Measurements from ENCODE around the gene CD6.

Gene CD6

DNA sequence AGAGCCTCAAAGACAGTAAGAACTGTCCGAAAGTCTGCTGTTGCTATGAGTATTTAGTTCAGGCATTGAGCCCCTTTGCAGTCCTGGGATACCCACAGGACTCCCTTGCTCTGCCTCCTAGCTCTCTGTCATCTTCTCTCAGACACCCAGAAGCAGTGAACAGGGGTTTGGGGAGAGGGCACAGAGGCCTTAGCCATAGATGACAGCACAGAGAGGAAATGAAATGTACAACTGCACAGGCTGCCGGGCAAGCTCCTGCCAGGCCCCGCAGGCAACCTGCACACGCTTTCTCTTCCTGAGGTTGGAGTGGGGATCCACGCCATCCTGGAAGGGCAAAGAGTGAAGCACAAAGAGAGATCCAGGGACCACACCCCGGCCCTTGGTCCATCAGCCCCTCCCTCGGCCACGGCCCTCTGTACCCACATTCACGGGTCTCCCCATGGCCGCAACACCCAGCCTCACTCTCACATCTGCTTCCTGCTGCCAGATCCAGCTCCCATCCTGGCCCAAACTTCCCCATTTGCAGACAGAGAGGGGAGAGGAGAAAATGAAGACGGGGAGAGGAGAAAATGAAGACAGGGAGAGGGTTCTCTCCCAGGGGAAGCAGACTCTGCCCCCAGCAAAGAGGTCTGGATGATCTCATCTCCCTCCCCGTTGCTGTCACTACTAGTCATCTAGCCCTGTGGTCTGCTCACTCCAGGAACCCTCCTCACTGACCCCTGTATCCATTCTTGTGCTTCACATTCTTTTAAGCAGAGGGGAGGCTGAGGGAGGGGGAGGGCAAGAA is 40.7 kb downstream of the CD6 start:
- peak; percentile 51 for DNase-seq

DNA sequence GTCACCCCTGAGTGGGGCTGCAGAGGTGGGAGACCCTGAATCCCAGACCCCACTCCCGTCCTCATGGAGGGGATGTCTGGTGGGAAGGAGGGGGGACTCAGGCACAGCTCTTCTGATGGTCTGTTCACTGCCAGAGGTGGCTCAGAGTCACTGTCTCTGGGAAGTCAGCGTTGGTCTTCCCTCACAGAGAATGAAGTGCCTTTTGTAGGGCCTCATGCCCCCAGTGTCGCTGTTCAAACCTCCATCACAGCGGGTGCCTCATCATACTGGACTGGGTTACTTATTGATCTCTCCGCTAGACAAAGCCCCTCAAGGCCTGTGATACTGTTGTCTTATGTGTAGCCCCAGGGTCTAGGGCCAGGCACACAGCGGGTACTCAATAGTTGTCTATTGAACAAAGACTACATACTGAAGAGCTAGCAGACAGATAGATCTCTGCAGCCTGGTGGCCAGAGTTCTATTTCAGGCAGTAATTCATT is 41.3 kb downstream of the CD6 start:
- no peak for DNase-seq

DNA sequence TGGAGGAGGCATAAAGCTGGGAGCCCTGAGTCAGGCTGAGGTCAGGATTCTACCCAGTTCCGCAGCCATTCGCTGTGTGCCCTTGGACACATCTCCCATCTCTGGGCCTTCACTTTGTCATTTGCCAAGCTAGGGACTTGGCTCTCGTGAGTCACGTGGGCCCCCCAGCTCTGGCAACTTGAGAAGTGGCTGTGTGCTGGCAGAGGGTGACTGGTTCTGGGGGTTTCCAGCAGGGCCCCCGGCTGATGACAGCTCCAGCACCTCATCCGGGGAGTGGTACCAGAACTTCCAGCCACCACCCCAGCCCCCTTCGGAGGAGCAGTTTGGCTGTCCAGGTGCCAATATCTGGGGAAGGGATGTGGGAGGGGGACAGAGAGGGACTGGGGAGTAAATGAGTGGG is 46.6 kb downstream of the CD6 start:
- DNase-seq = no peak

DNA sequence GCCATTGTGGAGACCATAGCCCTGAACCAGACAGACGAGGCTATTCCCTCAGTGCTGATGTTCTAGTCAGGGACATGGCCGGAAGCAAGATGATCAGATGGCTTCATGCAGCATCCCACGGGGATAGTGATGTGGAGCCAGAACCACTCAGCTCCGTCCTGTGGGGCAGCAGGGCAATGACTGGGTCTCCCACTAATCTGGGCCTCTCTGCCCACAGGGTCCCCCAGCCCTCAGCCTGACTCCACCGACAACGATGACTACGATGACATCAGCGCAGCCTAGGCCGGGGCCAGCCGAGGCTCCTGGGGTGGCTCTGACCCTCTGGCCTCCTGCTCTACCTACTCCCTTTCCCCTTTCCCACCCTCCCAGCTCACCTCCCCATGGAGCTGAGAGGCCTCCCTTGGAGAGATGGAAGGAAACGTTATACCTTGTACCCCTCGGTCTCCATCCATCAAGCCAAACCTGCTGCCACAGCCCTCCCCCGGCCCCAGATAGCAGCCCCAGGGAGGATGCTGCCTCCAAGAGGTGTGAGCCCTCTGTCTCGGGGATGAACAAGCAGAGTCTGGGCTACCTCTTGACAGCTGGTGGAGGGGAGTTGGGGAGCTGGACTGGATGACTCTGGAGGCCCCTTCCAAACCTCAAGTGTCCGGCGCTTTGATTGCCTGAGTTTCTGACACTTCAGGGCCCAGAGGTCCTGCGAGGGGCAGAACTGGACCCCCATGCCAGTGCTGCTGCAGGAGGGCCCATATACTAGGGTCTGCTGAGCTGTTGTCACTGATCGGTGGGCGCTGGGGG is 47.8 kb downstream of the CD6 start:
- DNase-seq = no peak

DNA sequence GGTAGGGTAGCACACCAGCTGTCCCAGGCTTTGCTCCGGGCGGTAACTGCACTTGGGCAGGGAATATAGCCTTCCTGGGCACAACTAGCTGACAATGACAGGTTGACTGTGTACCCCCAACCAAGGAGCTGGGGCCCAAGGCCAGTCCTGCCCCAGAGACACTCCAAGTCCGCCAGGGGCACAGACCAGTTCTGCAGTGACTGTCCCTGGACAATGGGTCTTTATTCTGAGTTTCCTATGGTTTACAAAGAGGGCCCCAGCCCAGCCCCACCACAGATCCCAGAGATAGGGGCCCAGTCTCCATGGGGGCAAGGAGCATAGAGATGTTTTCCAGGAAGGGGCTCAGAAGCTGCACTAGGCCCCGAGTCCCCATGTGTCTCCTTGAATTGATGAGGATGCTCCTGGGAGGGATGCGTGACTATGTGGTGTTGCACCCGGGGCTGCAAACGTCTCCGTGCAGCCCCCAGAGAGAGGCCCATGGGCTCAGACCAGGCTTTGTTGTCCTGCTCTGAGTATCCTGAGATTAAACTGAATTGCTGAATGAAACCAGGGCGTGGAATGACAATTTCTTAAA is 48.4 kb downstream of the CD6 start:
- no peak for DNase-seq

DNA sequence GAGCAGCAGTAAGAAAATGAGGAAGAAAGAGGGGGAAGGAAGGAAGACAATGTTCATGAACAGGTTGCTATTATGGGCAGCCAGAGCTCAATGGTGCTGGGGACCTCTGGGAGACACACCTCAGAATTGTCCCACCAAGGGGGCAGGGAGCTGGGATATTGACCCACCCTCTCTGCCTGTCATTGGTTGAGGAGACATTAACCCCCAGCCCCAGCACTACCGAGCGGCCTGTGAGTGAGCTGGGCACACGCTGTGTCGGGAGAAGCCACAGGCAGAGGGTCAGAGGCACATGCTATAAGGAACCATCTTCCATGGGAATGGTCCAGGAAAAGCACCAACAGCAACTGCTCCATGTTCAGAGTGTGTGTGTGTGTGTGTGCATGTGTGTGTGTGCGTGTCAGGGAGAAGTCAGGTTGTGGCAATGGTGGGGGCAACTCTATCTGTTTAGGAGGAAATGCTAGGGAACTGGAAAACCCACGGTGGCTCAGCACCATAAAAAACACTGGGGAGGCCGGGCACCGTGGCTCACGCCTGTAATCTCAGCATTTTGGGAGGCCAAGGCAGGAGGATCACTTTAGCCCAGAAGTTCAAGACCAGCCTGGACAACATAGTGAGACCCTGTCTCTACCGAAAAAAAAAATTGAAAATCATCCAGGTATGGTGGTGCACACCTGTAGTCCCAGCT is 49.2 kb downstream of the CD6 start:
- DNase-seq = no peak

DNA sequence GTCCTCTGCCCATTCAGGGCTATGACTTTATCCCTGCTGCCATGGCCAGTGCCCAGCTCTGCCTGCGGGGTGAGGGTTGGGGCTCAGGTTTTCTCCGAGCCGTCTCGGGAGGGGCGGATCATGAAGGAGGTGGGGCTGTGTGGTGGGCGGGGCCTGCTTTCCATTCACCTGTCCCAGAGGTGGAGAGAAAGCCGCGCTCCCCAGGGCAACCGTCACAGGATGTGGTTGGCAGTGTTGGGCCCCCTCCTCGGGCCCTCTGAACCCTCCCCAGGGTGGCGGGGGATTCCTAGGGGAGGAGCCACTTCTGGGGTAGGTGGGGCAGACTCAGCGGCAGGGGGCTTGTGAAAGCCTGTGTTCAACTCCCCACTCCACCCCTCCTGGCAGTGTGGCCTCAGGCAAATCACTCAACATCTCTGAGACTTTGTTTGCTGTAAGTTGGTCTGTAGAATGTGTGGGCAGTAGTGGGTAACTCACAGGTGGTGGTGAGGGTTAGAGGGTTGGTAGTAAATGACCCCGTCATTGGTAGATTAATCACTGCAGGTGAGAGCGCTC is 50.3 kb downstream of the CD6 start:
- DNase-seq = no peak

DNA sequence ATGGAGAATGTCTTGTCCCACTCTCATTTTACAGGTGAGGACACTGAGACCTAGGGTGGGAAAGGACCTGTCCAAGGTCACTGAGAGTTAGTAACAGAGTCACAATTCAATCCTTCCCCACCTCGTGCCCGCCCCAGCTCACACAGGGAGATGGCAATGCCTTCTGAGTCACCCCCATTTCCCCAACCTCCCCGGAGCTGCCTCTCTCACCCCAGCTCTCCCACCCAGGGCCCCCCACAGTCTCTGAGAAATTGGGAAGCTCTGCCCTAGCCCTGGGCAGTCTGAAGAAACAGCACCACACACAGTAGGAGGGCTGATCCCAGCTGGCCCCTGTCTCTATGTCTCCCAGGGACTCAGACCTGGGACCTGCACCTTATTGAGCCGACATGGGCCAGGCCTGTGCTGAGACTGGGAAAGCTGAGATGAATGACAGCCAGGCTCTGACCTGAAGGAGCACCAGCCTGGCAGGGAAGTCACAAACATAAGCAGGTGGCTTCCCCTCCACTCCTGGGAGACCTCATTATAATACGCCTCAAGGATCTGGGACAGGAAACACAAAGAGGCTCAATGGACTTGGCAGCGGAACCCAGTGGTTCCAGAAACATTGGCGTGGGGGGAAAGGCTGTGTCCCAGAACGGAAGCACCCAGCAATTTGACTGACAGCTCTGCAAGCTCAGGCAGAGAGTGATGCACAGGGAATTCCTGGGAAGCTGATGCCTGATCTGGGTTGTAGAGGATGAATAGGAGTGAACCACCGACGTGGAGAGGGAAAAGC is 51.0 kb downstream of the CD6 start:
- DNase-seq = no peak

DNA sequence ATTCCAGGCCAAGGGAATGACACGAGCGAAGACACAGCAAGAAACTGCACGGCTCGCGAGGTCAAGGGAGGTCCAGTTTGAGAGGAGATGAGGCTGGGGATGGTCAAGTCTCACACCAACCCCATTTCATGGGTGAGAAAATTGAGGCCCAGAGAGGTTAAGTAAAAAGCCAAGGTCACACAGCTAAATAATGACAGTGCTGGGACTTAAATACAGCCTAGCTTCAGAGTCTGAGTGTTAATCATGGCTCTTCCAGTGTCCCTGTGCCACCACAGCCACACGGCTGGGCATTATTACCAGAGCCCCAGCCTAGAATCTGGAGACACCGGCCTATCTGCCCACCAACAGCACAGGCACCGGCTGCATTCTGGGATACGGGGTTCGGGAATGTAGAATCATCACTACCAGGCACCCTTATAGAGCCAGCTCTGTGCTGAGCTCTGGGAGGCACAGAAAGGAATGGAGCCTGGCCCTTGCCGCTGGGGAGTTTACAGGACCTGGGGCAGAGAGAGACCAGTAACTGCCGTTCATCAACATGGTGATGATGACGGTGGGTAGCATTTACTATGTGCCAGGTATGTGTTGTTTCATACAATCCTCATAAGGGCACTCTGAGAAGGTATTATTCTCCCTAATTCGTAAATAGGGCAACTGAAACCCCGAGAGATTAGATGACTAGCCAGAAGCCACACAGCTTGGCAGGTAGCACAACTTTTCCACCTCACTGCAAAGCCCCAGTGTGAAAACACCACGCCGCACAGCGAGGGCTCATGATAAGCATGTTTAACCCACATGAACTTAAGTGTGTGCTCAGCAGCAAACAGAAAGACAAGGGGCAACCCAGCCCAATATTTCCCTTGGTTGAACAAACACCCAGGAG is 51.8 kb downstream of the CD6 start:
- DNase-seq = no peak

DNA sequence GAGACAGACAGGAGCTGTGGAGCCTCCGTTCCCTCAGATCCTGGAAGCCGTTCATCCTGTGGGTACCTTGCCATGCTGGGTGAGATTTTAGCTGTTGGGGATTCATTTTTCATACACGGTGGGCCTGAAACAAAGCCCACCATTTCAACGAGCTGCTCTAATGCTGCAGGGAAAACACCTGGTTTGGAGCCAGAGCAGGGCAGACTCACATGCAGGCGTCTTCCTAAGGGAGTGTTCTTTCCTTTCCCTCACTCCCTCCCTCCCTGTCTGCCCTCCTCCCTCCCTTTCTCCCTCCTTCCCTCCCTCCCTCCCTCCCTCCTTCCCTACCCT is 52.5 kb downstream of the CD6 start:
- DNase-seq = no peak

DNA sequence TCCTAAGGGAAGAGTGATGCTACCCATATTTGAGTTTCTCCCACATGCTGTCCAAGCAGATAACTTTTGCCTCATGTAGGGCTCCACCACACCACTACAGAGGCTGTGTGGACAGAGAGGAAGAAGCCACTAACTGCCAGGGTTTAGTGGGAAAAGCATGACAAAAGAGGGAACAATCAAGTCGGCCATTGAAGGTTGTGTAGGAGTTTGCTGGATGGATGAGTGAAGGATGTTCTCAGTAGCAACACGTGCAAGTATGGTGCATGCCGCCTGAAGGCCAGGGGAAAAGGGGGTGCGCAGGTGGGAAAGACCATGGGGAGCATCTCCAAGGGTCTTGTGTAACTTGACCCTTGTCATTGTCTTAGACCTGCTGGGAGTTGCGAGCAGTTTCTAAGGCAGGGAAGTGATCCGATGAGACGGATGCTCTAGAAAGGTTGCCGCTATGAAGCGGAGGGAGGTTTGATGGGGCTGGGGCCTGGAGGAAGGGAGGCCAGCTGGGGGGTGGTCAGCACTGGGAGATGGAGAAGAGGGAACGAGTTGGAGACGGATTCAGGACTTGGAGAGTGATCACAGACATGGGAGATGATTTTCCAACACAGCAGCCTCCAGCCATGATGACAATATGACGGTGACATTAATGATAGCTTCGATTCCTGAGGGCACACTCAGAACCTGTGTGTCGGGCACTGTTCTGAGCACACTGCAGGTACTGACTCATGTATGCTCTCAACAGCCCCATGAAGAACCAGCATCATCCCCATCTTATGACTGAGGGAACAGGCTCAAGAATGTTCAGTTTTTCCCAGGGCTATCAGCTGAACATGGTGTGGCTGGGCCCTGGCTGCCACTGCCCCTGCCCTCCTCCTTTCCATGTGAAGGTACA is 53.7 kb downstream of the CD6 start:
- DNase-seq = no peak

DNA sequence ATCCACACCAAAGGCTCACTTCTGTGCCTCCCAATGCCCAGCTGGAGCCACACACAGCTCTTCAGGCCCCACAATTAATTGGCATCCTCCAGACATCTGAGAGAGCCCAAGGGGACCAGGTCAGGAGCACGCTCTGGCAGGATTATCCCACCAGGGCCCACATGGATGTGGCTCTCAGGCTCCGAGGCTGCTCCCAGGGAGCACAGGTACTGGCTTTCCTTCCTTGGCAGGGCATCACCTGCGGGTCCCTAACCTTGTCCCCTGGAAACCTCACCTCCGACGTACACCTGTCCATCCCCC is 54.3 kb downstream of the CD6 start:
- DNase-seq = no peak

DNA sequence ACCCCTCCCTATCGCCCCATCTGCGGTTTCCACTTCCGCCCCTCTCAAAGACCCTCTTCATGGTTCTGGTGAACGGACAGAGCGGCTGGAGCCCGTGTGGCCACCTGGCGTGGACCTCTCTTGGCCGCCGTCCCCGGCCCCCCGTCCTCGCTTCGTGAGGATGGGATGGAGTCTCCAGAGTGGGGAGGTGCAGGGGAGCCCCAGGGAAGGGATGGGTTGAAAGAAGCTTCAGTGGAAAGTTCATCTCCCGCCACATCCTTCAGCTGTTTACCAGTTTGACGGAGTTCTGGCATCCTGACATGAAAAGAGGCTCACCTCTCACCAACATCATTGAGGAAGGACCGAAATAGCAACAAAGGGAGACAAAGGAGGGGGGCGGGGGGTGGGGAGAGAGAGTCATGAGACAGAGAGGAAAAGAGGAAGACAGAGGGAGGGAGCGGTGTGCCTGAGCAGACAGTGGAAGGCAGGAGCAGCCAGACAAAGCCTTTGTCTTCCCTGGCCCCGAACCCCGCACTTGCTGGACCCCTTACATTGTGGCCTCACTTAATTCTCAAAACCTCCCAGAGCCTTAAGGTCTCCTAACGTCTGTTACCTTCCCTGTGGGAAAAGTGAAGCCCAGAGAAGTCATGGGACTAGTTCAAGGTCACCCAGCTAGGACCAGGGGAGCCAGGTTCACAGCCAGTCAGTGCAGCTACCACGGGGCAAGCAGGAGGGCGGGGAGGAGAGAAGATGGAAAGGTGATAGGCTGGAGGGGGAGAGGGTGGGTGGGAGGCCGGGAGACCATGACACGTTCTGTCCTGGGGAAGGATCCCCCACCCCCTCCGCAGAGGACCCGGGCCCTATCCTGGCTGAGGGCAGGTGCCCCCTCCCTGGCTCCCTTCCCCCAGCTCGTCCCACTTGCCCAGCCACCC is 54.9 kb downstream of the CD6 start:
- DNase-seq = no peak

DNA sequence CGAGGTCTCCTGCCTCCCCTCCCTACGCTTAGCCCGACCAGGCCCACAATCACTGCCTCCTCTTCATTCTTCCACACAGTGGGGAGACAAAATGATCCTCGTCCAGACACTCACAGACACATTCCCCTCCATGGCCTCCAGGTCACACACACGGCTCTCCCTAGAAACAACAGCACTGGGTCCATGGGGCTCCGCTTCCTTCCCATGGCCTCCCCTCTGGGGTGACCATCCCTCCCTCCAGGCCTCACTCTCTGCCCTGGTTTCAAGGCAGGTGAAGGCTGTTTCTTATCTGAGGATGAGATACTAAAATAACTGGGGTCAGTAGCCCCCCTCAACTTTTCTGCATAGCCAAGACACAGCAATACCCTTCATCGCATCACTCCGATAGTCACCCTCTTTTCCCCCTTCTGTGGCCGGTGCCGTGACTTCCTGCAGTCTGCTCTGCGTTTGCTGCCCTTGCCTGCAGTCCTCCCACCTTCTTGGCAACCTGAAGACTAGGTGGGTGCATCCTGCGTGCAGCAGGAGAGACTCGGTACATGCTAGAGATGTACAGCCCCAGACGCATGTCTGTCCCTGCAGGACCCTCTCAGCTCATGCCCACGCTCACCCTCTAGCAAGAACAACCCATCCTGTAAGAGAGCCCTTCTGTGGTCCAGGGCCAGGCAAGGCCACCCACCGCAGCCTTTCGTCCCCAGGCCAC is 55.8 kb downstream of the CD6 start:
- no peak for DNase-seq

DNA sequence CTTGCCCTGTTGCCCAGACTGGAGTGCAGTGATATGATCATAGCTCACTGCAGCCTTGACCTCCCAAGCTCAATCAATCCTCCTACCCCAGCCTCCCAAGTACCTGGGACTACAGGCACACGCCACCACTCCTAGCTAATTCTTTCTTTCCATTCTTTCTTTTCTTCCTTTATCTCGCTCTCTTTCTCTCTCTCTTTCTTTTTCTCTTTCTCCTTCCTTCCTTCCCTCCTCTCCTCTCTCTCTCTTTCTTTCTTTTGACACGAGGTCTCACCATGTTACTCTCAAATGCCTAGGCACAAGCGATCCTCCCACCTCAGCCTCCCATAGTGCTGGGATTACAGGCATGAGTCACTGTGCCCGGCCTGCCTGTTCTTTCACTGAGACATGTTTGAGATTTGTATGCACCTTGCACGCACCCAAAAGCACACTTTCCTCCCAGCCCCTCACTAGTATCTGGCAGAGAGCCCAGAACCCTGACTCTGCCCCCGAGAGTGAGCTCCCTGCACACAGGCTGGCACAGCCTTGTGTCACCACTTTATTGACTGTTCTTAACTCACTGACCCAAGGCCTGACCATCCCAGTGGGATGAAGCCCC is 56.8 kb downstream of the CD6 start:
- DNase-seq = no peak

DNA sequence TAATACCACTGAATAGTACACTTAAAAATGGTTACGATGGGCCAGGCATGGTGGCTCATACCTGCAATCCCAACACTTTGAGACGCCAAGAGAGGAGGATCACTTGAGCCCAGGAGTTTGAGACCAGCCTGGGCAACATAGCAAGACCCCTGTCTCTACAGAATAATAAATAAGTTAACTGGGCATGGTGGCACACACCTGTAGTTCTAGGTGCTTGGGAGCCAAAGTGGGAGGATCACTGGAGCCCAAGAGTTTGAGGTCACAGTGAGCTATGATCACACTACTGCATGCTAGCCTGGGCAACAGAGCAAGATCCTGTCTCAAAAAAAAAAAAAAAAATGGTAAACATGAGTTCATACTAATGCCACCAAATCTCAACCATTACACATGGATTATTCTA is 61.3 kb downstream of the CD6 start:
- no peak for DNase-seq

DNA sequence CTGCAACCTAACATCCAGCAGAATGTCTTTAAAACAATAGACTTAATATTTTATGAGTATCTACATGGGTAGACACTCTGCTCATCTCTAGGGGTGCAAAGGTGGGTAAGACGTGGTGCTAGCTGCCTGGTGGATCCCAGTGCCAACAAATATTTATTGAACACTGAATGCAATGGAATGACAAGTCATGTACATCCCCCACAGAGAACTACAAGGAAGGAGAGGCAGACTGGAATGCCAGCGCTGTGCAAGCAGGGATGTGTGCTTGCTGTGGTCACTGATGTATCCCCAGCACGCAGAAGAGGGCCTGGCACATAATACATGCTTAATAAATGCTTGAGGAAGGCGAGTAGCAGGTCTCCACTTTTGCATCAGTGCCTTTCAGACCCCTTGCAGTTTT is 61.9 kb downstream of the CD6 start:
- DNase-seq = no peak

DNA sequence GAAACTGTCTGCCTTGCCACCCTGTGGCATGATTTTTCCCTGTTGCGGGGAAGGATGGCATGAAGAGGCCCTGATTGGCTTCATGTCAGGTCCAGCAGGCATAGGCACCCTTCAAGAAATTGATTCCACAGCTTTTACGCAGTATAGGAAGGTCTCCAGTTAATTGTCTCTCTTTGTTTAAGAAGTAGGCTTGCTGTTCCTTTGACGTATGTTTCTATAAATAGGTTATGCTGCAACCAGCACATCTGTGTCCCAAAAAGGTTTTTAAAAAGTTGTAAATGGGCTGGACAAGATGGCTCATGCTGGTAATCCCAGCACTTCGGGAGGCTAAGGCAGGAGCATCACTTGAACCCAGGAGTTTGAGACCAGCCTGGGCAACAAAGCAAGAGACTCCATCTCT is 62.6 kb downstream of the CD6 start:
- DNase-seq = no peak
